BLaER1 (cell line): Measurements from ENCODE around the gene WDR46.
"Not testable (repeated sequence)": the region's sequence is repeated elsewhere in the genome, so short reads cannot be mapped to it uniquely, and the experiment has no call there.

Source experiments
- H3K27ac ChIP-seq: shearing (Covaris generic); formaldehyde crosslinking; 2 replicates; pipeline ENCODE4 v1.8.1; 2022
- H3K27me3 ChIP-seq: shearing (Covaris generic); formaldehyde crosslinking; 2 replicates; pipeline ENCODE4 v1.8.1; 2022
- H3K36me3 ChIP-seq: shearing (Covaris generic); formaldehyde crosslinking; 2 replicates; pipeline ENCODE4 v1.8.1; 2022
- H3K4me1 ChIP-seq: shearing (Covaris generic); formaldehyde crosslinking; 2 replicates; pipeline ENCODE4 v1.8.1; 2022
- H3K4me2 ChIP-seq: shearing (Covaris generic); formaldehyde crosslinking; 2 replicates; pipeline ENCODE4 v1.8.1; 2022
- H3K4me3 ChIP-seq: shearing (Covaris generic); formaldehyde crosslinking; 2 replicates; pipeline ENCODE4 v1.8.1; 2022
- H3K9ac ChIP-seq: shearing (Covaris generic); formaldehyde crosslinking; 2 replicates; pipeline ENCODE4 v1.8.1; 2022
- H3K9me3 ChIP-seq: shearing (Covaris generic); formaldehyde crosslinking; 2 replicates; pipeline ENCODE4 v1.8.1; 2022
- H4K20me1 ChIP-seq: shearing (Covaris generic); formaldehyde crosslinking; 2 replicates; pipeline ENCODE4 v1.8.1; 2022
- Cebpa-rat ChIP-seq: shearing (Covaris generic); IDR thresholded peaks from 2 replicates; pipeline ENCODE4 v1.8.1; 2022

WDR46 gene

DNA sequence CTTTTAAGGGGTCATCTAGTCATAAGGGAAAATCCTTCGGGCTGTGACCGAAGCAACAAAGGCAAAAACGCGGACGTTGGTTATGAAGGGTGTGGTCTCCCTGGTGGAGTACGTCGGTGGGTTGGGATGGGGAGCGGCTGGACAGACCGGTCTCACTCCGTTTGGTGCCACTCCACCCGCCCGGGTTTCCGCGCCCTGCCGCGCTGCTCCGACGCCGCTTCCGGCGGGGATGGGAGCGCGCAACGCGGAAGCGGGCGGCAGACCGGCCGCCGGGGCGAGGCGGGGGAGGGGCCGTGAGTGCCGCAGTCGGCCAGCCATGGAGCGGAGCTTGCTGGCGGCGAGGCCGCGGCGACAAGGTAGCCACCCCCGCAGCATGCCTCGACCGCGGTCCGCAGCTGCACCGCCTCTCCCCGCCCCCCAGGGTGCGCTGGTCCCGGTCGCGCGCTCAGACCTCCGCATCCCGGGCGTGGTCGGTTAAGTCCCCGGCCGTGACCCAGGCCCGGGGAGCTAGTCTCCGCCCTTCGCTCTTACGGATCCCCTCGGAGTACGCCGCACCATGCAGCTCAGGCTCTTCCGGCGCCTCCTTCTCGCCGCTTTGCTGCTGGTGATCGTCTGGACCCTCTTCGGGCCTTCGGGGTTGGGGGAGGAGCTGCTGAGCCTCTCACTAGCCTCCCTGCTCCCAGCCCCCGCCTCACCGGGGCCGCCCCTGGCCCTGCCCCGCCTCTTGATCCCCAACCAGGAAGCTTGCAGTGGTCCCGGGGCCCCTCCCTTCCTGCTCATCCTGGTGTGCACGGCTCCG is 12.0 kb downstream of the WDR46 start, which contains the start of gene B3GALT4:
B3GALT4 (plus strand) TSS at position 260 of the 799 bp plus-strand sequence; CDS start at position 557, 297 bp downstream.
- Histone ChIP-seq H4K20me1 (peaks cover 84% of the 10 kb centered on the region), H3K9ac (peak within 1 kb of the TSS; percentile 98), H3K4me1 (peaks cover 76% of the 10 kb centered on the region), H3K9me3 (no peaks in the 10 kb centered on the region), H3K4me3 (peak within 1 kb of the TSS; percentile 81), H3K27ac (peak within 1 kb of the TSS; percentile 89), H3K27me3 (no peaks in the 10 kb centered on the region), H3K4me2 (peak within 1 kb of the TSS; percentile 99), H3K36me3 (peaks cover 84% of the 10 kb centered on the region)
- TF ChIP-seq Cebpa-rat, result no peak

DNA sequence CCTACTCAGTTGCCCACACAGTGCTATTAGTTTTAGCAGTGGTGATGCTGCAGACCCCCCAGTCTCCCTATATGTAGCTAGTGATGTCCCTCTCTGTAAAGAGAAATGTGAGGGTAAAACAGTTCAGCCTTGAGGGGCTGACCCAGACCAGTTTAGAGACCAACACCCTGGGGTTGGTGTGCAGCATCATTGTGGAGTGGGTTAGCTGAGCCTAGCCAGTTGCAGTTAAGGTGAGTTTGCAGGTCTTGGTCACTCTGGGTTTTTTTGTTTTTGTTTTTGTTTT is 12.5 kb downstream of the WDR46 start:
- Histone ChIP-seq H3K27ac (peak overlapping the region; percentile 89), H3K9me3 (no peaks in the 10 kb centered on the region), H3K4me2 (peak overlapping the region; percentile 99), H4K20me1 (peaks cover 84% of the 10 kb centered on the region), H3K4me1 (peaks cover 76% of the 10 kb centered on the region), H3K9ac (peak overlapping the region; percentile 98), H3K27me3 (no peaks in the 10 kb centered on the region), H3K36me3 (peaks cover 78% of the 10 kb centered on the region), H3K4me3 (peak overlapping the region; percentile 81)
- no peak for TF ChIP-seq Cebpa-rat

DNA sequence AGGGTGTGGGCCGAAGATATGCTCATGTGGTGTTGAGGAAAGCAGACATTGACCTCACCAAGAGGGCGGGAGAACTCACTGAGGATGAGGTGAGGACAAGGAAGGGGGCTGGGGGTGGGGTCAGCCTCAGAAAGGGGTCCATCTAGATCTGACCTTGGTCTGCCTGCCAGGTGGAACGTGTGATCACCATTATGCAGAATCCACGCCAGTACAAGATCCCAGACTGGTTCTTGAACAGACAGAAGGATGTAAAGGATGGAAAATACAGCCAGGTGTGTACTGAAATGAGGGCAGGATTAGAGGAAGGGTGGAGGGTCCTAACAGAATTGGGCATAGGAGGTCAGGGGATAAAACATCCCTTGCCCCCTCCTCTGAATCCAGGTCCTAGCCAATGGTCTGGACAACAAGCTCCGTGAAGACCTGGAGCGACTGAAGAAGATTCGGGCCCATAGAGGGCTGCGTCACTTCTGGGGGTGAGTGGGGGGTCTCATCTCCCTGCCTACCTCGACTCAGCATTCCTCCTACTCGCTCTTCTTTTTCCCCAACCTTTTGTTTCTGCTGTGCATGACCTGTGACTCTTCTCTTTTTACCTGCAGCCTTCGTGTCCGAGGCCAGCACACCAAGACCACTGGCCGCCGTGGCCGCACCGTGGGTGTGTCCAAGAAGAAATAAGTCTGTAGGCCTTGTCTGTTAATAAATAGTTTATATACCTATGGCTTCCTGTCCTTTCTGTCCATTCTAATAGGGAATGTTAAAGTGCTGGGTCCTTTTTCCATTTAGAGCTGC is 13.1 kb downstream of the WDR46 start:
- peak overlapping the region; percentile 81 for H3K4me3 ChIP-seq
- peaks cover 79% of the 10 kb centered on the region for H4K20me1 ChIP-seq
- peak overlapping the region; percentile 99 for H3K4me2 ChIP-seq
- peaks cover 73% of the 10 kb centered on the region for H3K36me3 ChIP-seq
- H3K27me3 ChIP-seq, H3K9me3 ChIP-seq: not testable (repeated sequence)
- H3K4me1 ChIP-seq, result peaks cover 76% of the 10 kb centered on the region
- H3K27ac ChIP-seq, result peak overlapping the region; percentile 89
- peak overlapping the region; percentile 98 for H3K9ac ChIP-seq

DNA sequence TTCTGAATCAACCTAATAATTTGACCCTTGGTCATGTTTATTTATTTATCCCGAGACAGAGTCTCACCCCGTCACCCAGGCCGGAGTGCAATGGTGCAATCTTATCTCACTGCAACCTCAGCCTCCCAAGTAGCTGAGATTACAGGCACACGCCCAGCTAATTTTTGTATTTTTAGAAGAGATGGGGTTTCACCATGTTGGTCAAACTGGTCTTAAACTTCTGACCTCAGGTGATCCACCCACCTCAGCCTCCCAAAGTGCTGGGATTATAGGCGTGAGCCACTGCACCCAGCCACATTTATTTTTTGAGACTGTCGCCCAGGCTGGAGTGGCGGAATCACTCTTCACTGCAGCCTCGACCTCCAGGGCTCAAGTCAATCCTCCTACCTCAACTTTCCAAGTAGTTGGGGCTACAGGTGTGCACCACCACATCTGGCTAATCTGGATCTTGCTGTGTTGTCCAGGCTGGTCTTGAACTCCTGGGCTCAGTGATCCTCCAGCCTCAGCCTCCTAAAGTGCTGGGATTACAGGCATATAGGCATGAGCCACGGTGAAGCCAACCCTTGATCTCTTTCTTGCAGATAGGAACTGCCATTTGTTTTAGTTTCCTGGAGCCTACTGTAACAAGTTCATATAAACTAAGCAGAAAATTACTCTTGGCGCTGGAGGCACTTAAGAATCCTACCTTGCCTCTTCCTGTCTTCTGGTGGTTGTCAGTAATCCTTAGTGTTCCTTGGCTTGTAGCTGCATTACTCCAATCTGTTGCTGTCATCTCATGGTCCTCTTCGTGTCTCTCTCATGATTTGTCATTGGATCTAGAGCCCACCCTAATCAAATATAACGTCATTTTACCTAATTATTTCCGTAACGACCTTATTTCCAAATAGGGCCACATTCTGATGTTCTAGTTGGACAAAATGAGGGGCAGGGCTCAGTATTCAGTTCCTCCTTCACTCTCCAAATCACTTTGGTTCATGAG is 14.8 kb downstream of the WDR46 start:
- Histone ChIP-seq H3K9me3 (no peaks in the 10 kb centered on the region), H3K9ac (peak overlapping the region; percentile 98), H3K36me3 (peaks cover 64% of the 10 kb centered on the region), H3K27me3 (no peaks in the 10 kb centered on the region), H3K4me3 (peak overlapping the region; percentile 81), H3K4me1 (peaks cover 72% of the 10 kb centered on the region), H3K4me2 (peak overlapping the region; percentile 99), H4K20me1 (peaks cover 61% of the 10 kb centered on the region), H3K27ac (peak overlapping the region; percentile 96)
- TF ChIP-seq Cebpa-rat, result no peak

DNA sequence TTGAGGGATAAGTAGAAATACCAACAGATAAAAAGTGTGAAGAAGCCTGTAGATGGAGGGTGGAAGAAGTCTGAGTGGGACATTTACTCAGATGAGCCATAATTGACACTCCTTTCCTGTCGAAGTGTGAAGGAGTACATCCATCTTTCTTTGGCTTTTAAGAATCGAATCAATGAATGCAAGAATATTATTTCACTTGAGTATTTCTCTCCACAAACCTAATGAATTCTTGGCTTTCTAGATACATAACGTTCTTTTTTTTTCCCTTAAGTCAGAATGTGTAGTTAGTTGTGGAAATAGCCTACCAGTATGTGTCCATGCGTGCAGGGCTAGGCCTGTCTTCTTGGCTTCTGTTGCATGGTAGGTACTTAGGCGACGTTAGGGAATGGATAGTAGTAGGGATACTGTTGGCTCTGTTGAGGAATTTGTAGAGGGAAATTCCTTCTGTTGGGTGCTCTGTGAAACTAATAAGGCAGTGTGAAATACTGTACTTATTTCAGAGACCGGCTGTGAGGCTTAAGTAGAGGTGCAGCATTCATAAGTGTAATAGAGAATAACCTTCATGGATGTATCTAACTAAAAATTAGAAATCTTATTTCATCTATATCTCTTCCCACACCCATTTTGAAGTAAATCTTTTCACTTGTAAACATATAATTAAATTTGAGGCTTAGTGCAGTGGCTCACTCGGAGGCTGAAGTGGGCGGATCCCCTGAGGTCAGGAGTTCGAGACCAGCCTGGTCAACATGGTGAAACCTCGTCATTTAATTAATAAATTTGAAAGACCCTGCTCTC is 15.7 kb downstream of the WDR46 start:
- H3K36me3 ChIP-seq, result peaks cover 64% of the 10 kb centered on the region
- H3K9ac ChIP-seq, result peak overlapping the region; percentile 98
- H3K9me3 ChIP-seq, result no peaks in the 10 kb centered on the region
- H3K27me3 ChIP-seq, result no peaks in the 10 kb centered on the region
- peaks cover 63% of the 10 kb centered on the region for H3K4me1 ChIP-seq
- H3K4me2 ChIP-seq, result peak overlapping the region; percentile 99
- TF ChIP-seq Cebpa-rat, result no peak
- peaks cover 52% of the 10 kb centered on the region for H4K20me1 ChIP-seq
- peak overlapping the region; percentile 81 for H3K4me3 ChIP-seq
- H3K27ac ChIP-seq, result peak overlapping the region; percentile 96

DNA sequence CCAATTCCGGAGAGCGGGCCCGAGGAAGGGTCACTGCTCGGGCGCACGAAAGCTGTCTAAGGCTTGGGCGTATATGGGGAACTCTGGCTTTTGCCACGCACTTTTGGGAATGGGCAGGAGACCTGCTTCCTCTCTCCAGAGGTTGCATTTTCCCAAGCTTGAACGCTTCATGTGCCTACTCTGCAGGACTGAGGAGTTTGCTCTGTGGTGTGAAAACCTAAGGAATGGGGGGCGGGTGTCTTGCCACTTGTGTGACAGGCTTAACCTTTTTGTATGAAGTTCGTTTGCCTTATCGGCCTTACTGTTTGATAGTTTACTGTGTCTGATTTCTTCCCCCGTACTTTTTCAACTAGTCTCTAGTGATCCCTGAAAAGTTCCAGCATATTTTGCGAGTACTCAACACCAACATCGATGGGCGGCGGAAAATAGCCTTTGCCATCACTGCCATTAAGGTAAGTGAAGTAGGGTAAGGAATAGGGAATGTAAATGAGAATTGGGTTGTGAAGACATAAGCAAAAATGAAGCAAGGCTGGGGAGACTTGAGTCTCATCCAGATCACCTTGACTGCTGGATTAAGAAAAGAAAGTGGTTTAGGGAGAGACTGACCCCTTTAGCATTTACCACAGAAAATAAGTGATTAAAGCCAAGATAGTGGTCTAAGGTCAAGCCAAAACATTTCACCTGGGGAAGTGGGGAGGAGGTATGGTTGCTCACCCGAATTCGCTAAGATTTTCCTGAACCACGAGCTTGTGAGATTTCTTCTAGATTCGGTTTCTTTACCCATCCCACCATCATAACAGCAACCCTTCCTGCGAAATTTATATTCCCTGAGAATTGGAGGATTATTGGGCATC is 16.5 kb downstream of the WDR46 start:
- Histone ChIP-seq H3K9me3 (no peaks in the 10 kb centered on the region), H3K36me3 (peaks cover 70% of the 10 kb centered on the region), H4K20me1 (peaks cover 48% of the 10 kb centered on the region), H3K4me1 (peaks cover 55% of the 10 kb centered on the region), H3K27ac (peak overlapping the region; percentile 96), H3K4me3 (peak overlapping the region; percentile 81), H3K9ac (peak overlapping the region; percentile 98), H3K4me2 (peak overlapping the region; percentile 99), H3K27me3 (no peaks in the 10 kb centered on the region)
- no peak for TF ChIP-seq Cebpa-rat

DNA sequence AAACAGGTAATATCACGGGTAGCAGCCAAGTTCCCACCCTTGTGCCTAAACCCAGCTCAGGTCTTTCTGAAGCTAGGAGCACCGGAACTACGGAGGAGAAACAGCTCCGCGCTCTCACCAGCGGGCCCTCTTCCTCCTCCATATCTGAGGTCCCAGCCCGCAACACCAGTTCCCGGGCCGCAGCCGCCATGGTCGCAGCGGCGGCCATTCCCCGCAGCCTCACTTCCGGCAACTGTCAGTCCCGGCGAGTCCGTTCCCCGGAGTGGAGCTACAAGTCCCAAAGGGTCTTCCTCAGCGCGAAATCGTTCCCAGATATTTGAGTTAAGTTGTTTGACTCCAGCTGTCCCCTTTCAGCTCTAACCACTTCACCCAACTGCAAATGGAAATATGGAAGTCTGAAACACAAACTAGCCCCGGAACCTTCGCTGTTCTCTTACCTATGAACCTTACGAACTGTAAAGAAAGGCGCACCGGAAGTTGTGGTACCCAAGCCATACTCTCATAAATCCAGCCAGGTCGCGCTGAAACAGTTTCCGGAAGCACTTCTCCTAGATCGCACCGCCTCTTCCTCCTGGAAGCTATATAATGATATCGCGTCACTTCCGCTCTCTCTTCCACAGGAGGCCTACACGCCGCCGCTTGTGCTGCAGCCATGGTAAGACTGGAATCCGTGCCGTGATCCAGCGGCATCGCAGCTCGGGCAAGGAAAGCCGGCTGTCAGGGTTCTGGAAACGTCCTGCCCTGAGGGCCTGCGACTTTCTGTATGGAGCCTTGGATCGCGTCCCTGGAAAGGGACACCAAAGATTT is 17.4 kb downstream of the WDR46 start, which contains the start of the genes RPS18 and VPS52:
RPS18 (plus strand) TSS at position 608 of the 807 bp plus-strand sequence; CDS start at position 653, 45 bp downstream.
VPS52 (minus strand) TSS at position 409 of the 807 bp plus-strand sequence; CDS start at position 208, 201 bp downstream.
- H3K36me3 ChIP-seq, result peaks cover 76% of the 10 kb centered on the region
- H3K9ac ChIP-seq, result peak within 1 kb of the TSS; percentile 98
- H4K20me1 ChIP-seq, result peaks cover 46% of the 10 kb centered on the region
- H3K27me3 ChIP-seq, result no peaks in the 10 kb centered on the region
- peak within 1 kb of the TSS; percentile 81 for H3K4me3 ChIP-seq
- H3K9me3 ChIP-seq, result no peaks in the 10 kb centered on the region
- peaks cover 54% of the 10 kb centered on the region for H3K4me1 ChIP-seq
- TF ChIP-seq Cebpa-rat, result no peak
- H3K4me2 ChIP-seq, result peak within 1 kb of the TSS; percentile 99
- peak within 1 kb of the TSS; percentile 96 for H3K27ac ChIP-seq
